ENCODE results near the gene JMJD8. TPM values are rescaled to one million over a fixed set of nuclear protein-coding genes. Genes with fewer than 3 reads are reported as not detected.

Gene JMJD8
- polyA plus RNA-seq, 3 donors, result 28.7 to 45.3 (median 33.5) TPM

DNA sequence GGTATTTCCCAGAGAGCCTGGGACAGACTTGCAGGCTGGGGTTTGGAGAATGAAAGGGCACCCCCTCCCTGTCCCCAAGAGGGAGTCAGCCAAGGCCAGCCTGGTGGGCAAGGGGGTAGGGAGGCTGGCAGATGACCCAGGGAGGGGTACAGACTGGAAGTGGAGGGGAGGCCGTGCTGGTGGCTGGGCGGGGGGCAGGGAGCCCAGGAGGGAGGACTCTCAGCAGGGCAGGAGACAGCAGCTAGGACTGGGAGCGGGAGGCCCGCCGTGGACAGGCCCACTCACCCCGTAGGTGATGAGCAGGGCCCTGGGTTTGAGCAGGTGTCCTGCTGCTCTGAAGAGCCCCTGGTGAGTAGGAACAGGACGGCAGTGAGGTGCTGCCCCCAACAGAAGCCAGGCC lies 49.1 kb downstream of the JMJD8 start:
- Mint-ChIP-seq H3K4me3 (peak overlapping the region in 1 of 2 donors; percentile 30), H3K4me1 (peaks cover 14% of the 10 kb centered on the region), H3K36me3 (peaks cover 2 to 4% of the 10 kb centered on the region in 2 donors), H3K27ac (no peak overlapping the region), H3K27me3 (ENCODE audit: low read depth in 3 of 3) (peaks cover 3 to 12% (median 8%) of the 10 kb centered on the region in 3 donors), H3K9me3 (no peaks in the 10 kb centered on the region)
- H3K27ac ChIP-seq (ENCODE audit: low read depth in 1 of 2, low read length in 2 of 2), result no peak overlapping the region
- H3K36me3 ChIP-seq (replicated peaks in 1 of 2; ENCODE audit: control insufficient read depth in 1 of 2, insufficient read depth in 2 of 2, low read length in 2 of 2), result peaks cover 0 to 8% of the 10 kb centered on the region in 2 donors
- H3K4me2 ChIP-seq (replicated peaks; ENCODE audit: extremely low read depth, low read length, poor library complexity, severe bottlenecking), result peak overlapping the region; percentile 100
- no peak overlapping the region for H2AFZ ChIP-seq (ENCODE audit: insufficient read depth, low read depth, low read length, poor library complexity, severe bottlenecking)
- H3K27me3 ChIP-seq (ENCODE audit: control insufficient read depth in 2 of 2, insufficient read depth in 2 of 2, low read length in 2 of 2), result no peaks in the 10 kb centered on the region
- H4K20me1 ChIP-seq (ENCODE audit: insufficient read depth, low read length), result peaks cover 27% of the 10 kb centered on the region
- H3K4me3 ChIP-seq (replicated peaks in 1 of 3; ENCODE audit: low read depth in 2 of 3, low read length in 3 of 3), result peak overlapping the region in 1 of 3 experiments; percentile 96
- no peaks in the 10 kb centered on the region for H3K9me3 ChIP-seq (replicated peaks in 1 of 2; ENCODE audit: control insufficient read depth in 1 of 2, insufficient read depth in 1 of 2, low read length in 2 of 2)
- WGBS (ENCODE audit: insufficient coverage), result 96% methylated on average over 2 of the region's 7 CpGs
- DNase-seq, result no peak
- intact Hi-C loops (cut with micrococcal nuclease), result loop anchor here (5.0 kb wide), 2 partner anchors 47 to 108 kb away; partner anchors contain the start of genes CAPN15 (in 2 of the 2), JMJD8 (in 1 of the 2) and STUB1 (in 1 of the 2)
- no peak overlapping the region for H3K9ac ChIP-seq (ENCODE audit: insufficient read depth, low read length, poor library complexity, severe bottlenecking)
- peaks cover 12% of the 10 kb centered on the region for H3K79me2 ChIP-seq (ENCODE audit: insufficient read depth, low read length)
- H3K4me1 ChIP-seq (ENCODE audit: control insufficient read depth in 1 of 2, insufficient read depth in 2 of 2, low read length in 2 of 2), result peaks cover 24 to 40% of the 10 kb centered on the region in 2 donors
- TF ChIP-seq, protein P1, sequence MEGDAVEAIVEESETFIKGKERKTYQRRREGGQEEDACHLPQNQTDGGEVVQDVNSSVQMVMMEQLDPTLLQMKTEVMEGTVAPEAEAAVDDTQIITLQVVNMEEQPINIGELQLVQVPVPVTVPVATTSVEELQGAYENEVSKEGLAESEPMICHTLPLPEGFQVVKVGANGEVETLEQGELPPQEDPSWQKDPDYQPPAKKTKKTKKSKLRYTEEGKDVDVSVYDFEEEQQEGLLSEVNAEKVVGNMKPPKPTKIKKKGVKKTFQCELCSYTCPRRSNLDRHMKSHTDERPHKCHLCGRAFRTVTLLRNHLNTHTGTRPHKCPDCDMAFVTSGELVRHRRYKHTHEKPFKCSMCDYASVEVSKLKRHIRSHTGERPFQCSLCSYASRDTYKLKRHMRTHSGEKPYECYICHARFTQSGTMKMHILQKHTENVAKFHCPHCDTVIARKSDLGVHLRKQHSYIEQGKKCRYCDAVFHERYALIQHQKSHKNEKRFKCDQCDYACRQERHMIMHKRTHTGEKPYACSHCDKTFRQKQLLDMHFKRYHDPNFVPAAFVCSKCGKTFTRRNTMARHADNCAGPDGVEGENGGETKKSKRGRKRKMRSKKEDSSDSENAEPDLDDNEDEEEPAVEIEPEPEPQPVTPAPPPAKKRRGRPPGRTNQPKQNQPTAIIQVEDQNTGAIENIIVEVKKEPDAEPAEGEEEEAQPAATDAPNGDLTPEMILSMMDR (IDR thresholded peaks at IDR 0.05), result no peak

DNA sequence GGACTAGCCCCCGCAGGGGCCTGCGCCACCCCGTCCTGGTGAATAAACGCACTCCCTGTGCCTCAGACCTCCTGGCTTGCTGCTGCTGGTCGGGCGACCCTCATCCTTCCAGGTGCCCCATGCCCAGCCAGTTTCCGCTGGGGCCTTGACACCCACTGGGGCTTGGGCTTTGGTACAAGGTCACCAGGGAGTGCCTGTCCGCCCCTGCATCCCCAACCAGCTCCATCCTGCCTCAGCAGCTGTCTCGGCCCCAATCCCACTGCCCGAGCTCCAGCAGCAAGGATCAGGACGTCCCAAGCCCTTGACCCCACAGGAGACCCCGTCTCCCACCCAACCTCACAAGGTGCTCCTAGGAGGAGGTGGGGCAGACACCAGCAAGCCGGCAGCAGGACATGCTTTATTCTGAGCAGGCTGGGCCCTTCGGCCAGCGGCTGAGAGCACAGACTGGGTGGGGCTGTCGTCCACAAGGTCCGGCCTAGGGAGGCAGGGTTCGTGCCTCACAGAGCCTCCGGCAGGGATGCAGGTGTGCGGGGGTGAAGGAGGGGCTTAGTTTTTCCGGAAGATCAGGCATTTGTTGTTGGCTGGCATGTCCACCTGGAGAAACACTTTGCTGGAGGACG lies 50.0 kb downstream of the JMJD8 start:
- peaks cover 16% of the 10 kb centered on the region for H3K4me1 Mint-ChIP-seq
- no peak overlapping the region for H3K4me2 ChIP-seq (replicated peaks; ENCODE audit: extremely low read depth, low read length, poor library complexity, severe bottlenecking)
- no peak overlapping the region for H3K27ac Mint-ChIP-seq
- H3K27ac ChIP-seq (ENCODE audit: low read depth in 1 of 2, low read length in 2 of 2), result no peak overlapping the region
- TF ChIP-seq, protein P1 (IDR thresholded peaks at IDR 0.05), result no peak
- 94% methylated on average over 17 of the region's 22 CpGs for WGBS (ENCODE audit: insufficient coverage)
- H3K9ac ChIP-seq (ENCODE audit: insufficient read depth, low read length, poor library complexity, severe bottlenecking), result no peak overlapping the region
- H3K27me3 Mint-ChIP-seq (ENCODE audit: low read depth in 3 of 3), result peaks cover 3 to 12% (median 8%) of the 10 kb centered on the region in 3 donors
- no peaks in the 10 kb centered on the region for H3K27me3 ChIP-seq (ENCODE audit: control insufficient read depth in 2 of 2, insufficient read depth in 2 of 2, low read length in 2 of 2)
- no peak overlapping the region for H2AFZ ChIP-seq (ENCODE audit: insufficient read depth, low read depth, low read length, poor library complexity, severe bottlenecking)
- no peaks in the 10 kb centered on the region for H3K9me3 ChIP-seq (replicated peaks in 1 of 2; ENCODE audit: control insufficient read depth in 1 of 2, insufficient read depth in 1 of 2, low read length in 2 of 2)
- H3K4me3 ChIP-seq (replicated peaks in 1 of 3; ENCODE audit: low read depth in 2 of 3, low read length in 3 of 3), result no peak overlapping the region
- peaks cover 35% of the 10 kb centered on the region for H4K20me1 ChIP-seq (ENCODE audit: insufficient read depth, low read length)
- peaks cover 12% of the 10 kb centered on the region for H3K79me2 ChIP-seq (ENCODE audit: insufficient read depth, low read length)
- H3K36me3 Mint-ChIP-seq, result peaks cover 2 to 4% of the 10 kb centered on the region in 2 donors
- H3K9me3 Mint-ChIP-seq, result no peaks in the 10 kb centered on the region
- no peak for DNase-seq
- intact Hi-C loops (cut with micrococcal nuclease), result no loop called here
- H3K4me3 Mint-ChIP-seq, result no peak overlapping the region
- H3K36me3 ChIP-seq (replicated peaks in 1 of 2; ENCODE audit: control insufficient read depth in 1 of 2, insufficient read depth in 2 of 2, low read length in 2 of 2), result peaks cover 0 to 9% of the 10 kb centered on the region in 2 donors
- H3K4me1 ChIP-seq (ENCODE audit: control insufficient read depth in 1 of 2, insufficient read depth in 2 of 2, low read length in 2 of 2), result peaks cover 24 to 46% of the 10 kb centered on the region in 2 donors
